Kidney (tissue), 14 donors: ENCODE results near the gene GPR107. TPM values are rescaled to one million over a fixed set of nuclear protein-coding genes. Genes with fewer than 3 reads are reported as not detected.

Experiments used
- DNase-seq, 5 donors: peaks; one replicate each; pipeline ENCODE4 v3.0.0-alpha.2; 2013 to 2020
- FAIRE-seq: peaks from 2 replicates; lab custom pipeline; 2012; peaks lifted over from hg19 to GRCh38; lab: Jason Lieb, UNC
- H3K27ac ChIP-seq, 2 donors: one replicate each; pipeline ENCODE4 v1.7.0; 2013; ENCODE audit warnings: low read depth in 2 of 2, low read length in 2 of 2, inconsistent platforms in 1 of 2
- H3K27me3 ChIP-seq: one replicate; pipeline ENCODE4 v1.7.1; 2013; ENCODE audit warnings: low read length, inconsistent platforms; ENCODE audit not compliant: control insufficient read depth, insufficient read depth
- H3K36me3 ChIP-seq, 3 donors: one replicate each; pipeline versions ENCODE4 v1.7.0 to v1.7.1; 2013; ENCODE audit warnings: low read length in 3 of 3, control low read depth in 1 of 3, inconsistent platforms in 1 of 3; ENCODE audit not compliant: insufficient read depth in 3 of 3, control insufficient read depth in 2 of 3
- H3K4me1 ChIP-seq, 3 donors: one replicate each; pipeline versions ENCODE4 v1.7.0 to v1.7.1; 2013; ENCODE audit warnings: low read length in 3 of 3, inconsistent platforms in 1 of 3, low read depth in 1 of 3; ENCODE audit not compliant: control insufficient read depth in 2 of 3, insufficient read depth in 2 of 3
- H3K4me3 ChIP-seq, 3 donors: one replicate each; pipeline versions ENCODE4 v1.7.0 to v1.8.1; 2013; ENCODE audit warnings: low read length in 3 of 3, control low read depth in 1 of 3, inconsistent platforms in 1 of 3
- H3K9ac ChIP-seq, 3 donors: one replicate each; pipeline versions ENCODE4 v1.7.0 to v1.7.1; 2013; ENCODE audit warnings: low read length in 3 of 3, control low read depth in 1 of 3, inconsistent platforms in 1 of 3
- H3K9me3 ChIP-seq, 3 donors: one replicate each; pipeline versions ENCODE4 v1.7.0 to v1.7.1; 2013; ENCODE audit warnings: low read length in 3 of 3, control low read depth in 1 of 3, inconsistent platforms in 1 of 3; ENCODE audit not compliant: control insufficient read depth in 2 of 3, insufficient read depth in 1 of 3
- CTCF ChIP-seq: IDR thresholded peaks from 3 replicates; pipeline ENCODE4 v1.5.1; 2012; ENCODE audit warnings: mild to moderate bottlenecking, moderate library complexity, borderline replicate concordance; ENCODE audit not compliant: insufficient read depth; ENCODE audit errors: extremely low read depth
- intact Hi-C: fragments of 100-400 bp; cut with DNase I; formaldehyde crosslinking; loops from one replicate; pipeline ENCODE4 v1.11.1; 2022
- polyA plus RNA-seq: library from polyadenylated mRNA; stranded (reverse); fragments of 350-450 nt; fragmentation: Illumina TruSeq; extraction: RNeasy Lipid Tissue Mini Kit (QIAGEN cat#74804); gene quantifications from one replicate; pipeline ENCODE4 v1.2.3, GENCODE V29; 2014; ENCODE audit warnings: low read depth, low replicate concordance; ENCODE audit not compliant: insufficient read depth
- total RNA-seq: library from RNA; stranded (reverse); fragmentation: NEBNext Ultra II Directional; extraction: Animal tissue kit (Norgen Biotek cat#: 25700); gene quantifications from one replicate; pipeline ENCODE4 v1.2.1, GENCODE V29; 2021
- donor health status: control.
- donor health status: control.
- donor health status: control.
- donor health status: control.
- donor health status: control.
- donor health status: DM: yes; HTN: yes; CAD: no.
- donor health status: Normal renal cell carcinoma (clear cell type).

The GPR107 gene
- total and polyA plus RNA-seq, 2 donors from 2014 or later = 18.0 to 45.6 TPM

- H3K4me1 ChIP-seq = peaks cover 0 to 15% (median 5%) of the 10 kb centered on the region in 3 donors
- FAIRE-seq = no peak
Measured at GRCh38 chr9:130023144-130023787, 30.4 kb upstream of the GPR107 start.

GRCh38 chr9:130023994-130024596, 29.6 kb upstream of the GPR107 start:
- Histone ChIP-seq H3K9ac (no peak overlapping the region), H3K4me1 (peaks cover 0 to 15% (median 5%) of the 10 kb centered on the region in 3 donors), H3K36me3 (no peaks in the 10 kb centered on the region), H3K27me3 (no peaks in the 10 kb centered on the region), H3K4me3 (no peak overlapping the region), H3K9me3 (no peaks in the 10 kb centered on the region), H3K27ac (no peak overlapping the region)
- no peak for TF ChIP-seq CTCF
- FAIRE-seq (no peak), DNase-seq (no peak)
- intact Hi-C loops = no loop called here

More at GRCh38 chr9:130023144-130023787, 30.4 kb upstream of the GPR107 start:
- no peak for TF ChIP-seq CTCF
- H3K27me3 ChIP-seq = no peaks in the 10 kb centered on the region
- intact Hi-C loops = no loop called here
- DNase-seq = peak in 2 of 5 donors; percentile 24 to 44
- H3K4me3 ChIP-seq = no peak overlapping the region
- no peak overlapping the region for H3K27ac ChIP-seq
- no peaks in the 10 kb centered on the region for H3K36me3 ChIP-seq
- H3K9ac ChIP-seq = no peak overlapping the region
- no peaks in the 10 kb centered on the region for H3K9me3 ChIP-seq

- no peak overlapping the region for H3K4me3 ChIP-seq
- peaks cover 0 to 15% (median 5%) of the 10 kb centered on the region in 3 donors for H3K4me1 ChIP-seq
- no peak overlapping the region for H3K27ac ChIP-seq
- no peaks in the 10 kb centered on the region for H3K9me3 ChIP-seq
- no peaks in the 10 kb centered on the region for H3K27me3 ChIP-seq
- intact Hi-C loops = no loop called here
- H3K9ac ChIP-seq = no peak overlapping the region
- H3K36me3 ChIP-seq = no peaks in the 10 kb centered on the region
- FAIRE-seq = no peak
- DNase-seq = no peak
- TF ChIP-seq CTCF = no peak
Measured at GRCh38 chr9:130024597-130024994, 29.1 kb upstream of the GPR107 start.
